ENCODE results near the gene PPP5C. TPM values are rescaled to one million over a fixed set of nuclear protein-coding genes. Genes with fewer than 3 reads are reported as not detected.

Gene PPP5C
- total and polyA plus RNA-seq, 9 of the 15 experiments (the other 6 are each of a cell fraction or from before 2014, with no cell fraction given) = 1.9 to 166 (median 108) TPM

DNA sequence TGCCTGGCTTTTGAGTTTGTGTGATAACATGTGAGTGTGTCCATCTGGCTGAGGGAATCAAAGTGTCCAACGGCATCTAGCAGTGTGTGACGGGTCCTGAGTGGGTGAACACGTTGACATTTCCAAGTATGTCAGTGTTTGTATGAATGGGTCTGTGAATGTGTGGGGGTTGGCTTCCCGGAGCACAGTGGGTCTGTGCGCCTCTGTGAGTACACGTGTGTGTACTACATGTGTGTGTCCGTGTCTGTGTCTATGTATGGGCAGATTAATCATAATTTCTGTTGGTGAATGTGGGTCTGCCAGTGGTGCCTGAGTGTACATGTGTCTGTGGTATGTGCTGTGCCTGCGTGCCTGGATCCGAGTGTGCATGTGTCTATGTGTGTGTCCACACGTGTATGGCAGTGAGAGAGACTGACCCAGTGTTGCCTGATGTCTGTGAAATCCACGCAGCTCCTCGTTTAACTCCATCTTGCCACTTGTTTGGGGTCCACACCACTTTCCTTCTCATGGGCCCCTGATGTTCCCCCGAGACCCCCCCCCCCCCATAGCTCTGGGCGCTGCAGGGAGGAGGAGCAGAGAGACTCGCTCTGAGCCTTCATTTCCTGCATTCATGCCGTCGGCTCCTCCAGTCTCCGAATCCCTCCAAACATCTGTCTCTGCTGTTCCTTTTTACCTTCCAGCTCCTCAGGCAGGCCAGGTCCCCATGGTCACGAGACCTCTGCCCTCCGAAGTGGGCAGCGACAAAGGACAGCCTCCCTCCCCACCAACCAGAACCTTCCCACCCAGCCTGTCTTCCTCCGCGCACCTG, 61.2 kb downstream of the PPP5C start (continued):
- TF ChIP-seq KDM1A (IDR thresholded peaks at IDR 0.05) = no peak
- TF ChIP-seq HNRNPLL (IDR thresholded peaks at IDR 0.05; ENCODE audit: low read depth, low read length, poor library complexity, severe bottlenecking) = peak; percentile 28
- TF ChIP-seq, protein P1, sequence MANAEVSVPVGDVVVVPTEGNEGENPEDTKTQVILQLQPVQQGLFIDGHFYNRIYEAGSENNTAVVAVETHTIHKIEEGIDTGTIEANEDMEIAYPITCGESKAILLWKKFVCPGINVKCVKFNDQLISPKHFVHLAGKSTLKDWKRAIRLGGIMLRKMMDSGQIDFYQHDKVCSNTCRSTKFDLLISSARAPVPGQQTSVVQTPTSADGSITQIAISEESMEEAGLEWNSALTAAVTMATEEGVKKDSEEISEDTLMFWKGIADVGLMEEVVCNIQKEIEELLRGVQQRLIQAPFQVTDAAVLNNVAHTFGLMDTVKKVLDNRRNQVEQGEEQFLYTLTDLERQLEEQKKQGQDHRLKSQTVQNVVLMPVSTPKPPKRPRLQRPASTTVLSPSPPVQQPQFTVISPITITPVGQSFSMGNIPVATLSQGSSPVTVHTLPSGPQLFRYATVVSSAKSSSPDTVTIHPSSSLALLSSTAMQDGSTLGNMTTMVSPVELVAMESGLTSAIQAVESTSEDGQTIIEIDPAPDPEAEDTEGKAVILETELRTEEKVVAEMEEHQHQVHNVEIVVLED (CRISPR knock-in tag; IDR thresholded peaks at IDR 0.05) = no peak
- no peak for TF ChIP-seq PHTF2 (CRISPR knock-in tag; IDR thresholded peaks at IDR 0.05)
- no peak for TF ChIP-seq MTA1 (IDR thresholded peaks at IDR 0.05; ENCODE audit: borderline replicate concordance)
- no peak for TF ChIP-seq ZFX (CRISPR knock-in tag; IDR thresholded peaks at IDR 0.05)
- no peak for TF ChIP-seq ZSCAN32 (CRISPR knock-in tag; IDR thresholded peaks at IDR 0.05)
- no peak for TF ChIP-seq ZBTB43 (CRISPR knock-in tag; IDR thresholded peaks at IDR 0.05)
